Sigmoid colon (tissue), 7 donors: Measurements from ENCODE around the gene PODXL2. TPM values are rescaled to one million over a fixed set of nuclear protein-coding genes. Genes with fewer than 3 reads are reported as not detected.

Source experiments
- DNase-seq: peaks from one replicate; pipeline ENCODE4 v3.0.0-alpha.2; 2019
- H3K27ac ChIP-seq, 4 donors: fragments of 200-600 bp; sonication (generic); one replicate each; pipeline ENCODE4 v1.5.1; 2016 to 2019; ENCODE audit warnings: mild to moderate bottlenecking in 1 of 4
- H3K27me3 ChIP-seq, 3 donors: fragments of 200-600 bp; sonication (generic); one replicate each; pipeline ENCODE4 v1.5.1; 2019; ENCODE audit warnings: mild to moderate bottlenecking in 1 of 3
- H3K36me3 ChIP-seq, 4 donors: fragments of 200-600 bp; sonication (generic); one replicate each; pipeline ENCODE4 v1.5.1; 2016 to 2019
- H3K4me1 ChIP-seq, 4 donors: fragments of 200-600 bp; sonication (generic); one replicate each; pipeline ENCODE4 v1.5.1; 2017 to 2019
- H3K4me3 ChIP-seq, 4 donors: fragments of 200-600 bp; sonication (generic); one replicate each; pipeline ENCODE4 v1.5.1; 2017 to 2019; ENCODE audit warnings: mild to moderate bottlenecking in 2 of 4, moderate library complexity in 1 of 4
- H3K9me3 ChIP-seq, 4 donors: fragments of 200-600 bp in 3 of 4; sonication (generic) in 3 of 4; one replicate each; pipeline versions ENCODE4 v1.5.1 to v1.6.1; 2013 to 2019
- CTCF ChIP-seq, 4 experiments: fragments of 450-650 bp in 3 of 4; fragments of 200-600 bp in 1 of 4; IDR thresholded peaks; one replicate each; pipeline ENCODE4 v1.5.1; 2016 to 2019; ENCODE audit warnings: antibody characterized with exemption in 4 of 4, mild to moderate bottlenecking in 3 of 4, moderate library complexity in 2 of 4
- EP300 ChIP-seq, 4 donors: sonication (generic); formaldehyde crosslinking; IDR thresholded peaks; one replicate each; pipeline ENCODE4 v1.6.1; 2017; ENCODE audit warnings: antibody characterized with exemption in 4 of 4
- POLR2A ChIP-seq, 2 donors: fragments of 450-650 bp; IDR thresholded peaks; one replicate each; pipeline ENCODE4 v1.6.1; 2016; ENCODE audit warnings: antibody characterized with exemption in 2 of 2, mild to moderate bottlenecking in 2 of 2, moderate library complexity in 2 of 2
- POLR2AphosphoS5 ChIP-seq, 4 donors: sonication (generic); formaldehyde crosslinking; IDR thresholded peaks; one replicate each; pipeline ENCODE4 v1.6.1; 2017; ENCODE audit warnings: antibody characterized with exemption in 4 of 4
- WGBS, 2 donors: extraction: QIAGEN DNeasy Blood & Tissue Kit; methylation state at CpG; one replicate each; pipeline ENCODE4 v1.1.7; 2013; 5-methylcytosine and 5-hydroxymethylcytosine counted together
- intact Hi-C: fragments of 100-400 bp; cut with DNase I; formaldehyde crosslinking; loops from one replicate; pipeline ENCODE4 v1.15.1; 2023
- polyA plus RNA-seq, 3 donors: library from polyadenylated mRNA; stranded (reverse); fragments of 200-250 nt; gene quantifications; one replicate each; pipeline ENCODE4 v1.2.3, GENCODE V29; 2013
- total RNA-seq, 4 donors: library from RNA; depleted of rRNA; stranded (reverse); fragments of >200 nt; gene quantifications; one replicate each; pipeline ENCODE4 v1.1.0, GENCODE V29; 2016
- donor health status: healthy with polysubstance abuse.
- donor health status: Bipolar disorder and iron deficiency.
- donor health status: healthy.

The PODXL2 gene
- total and polyA plus RNA-seq, 7 donors: 2.0 to 16.7 (median 2.8) TPM

- Histone ChIP-seq H3K4me1 (no peaks in the 10 kb centered on the region), H3K27me3 (no peaks in the 10 kb centered on the region), H3K4me3 (no peak overlapping the region), H3K27ac (no peak overlapping the region), H3K36me3 (peaks cover 0 to 44% (median 0%) of the 10 kb centered on the region in 4 donors), H3K9me3 (no peaks in the 10 kb centered on the region)
- TF ChIP-seq POLR2A (IDR thresholded peaks at IDR 0.05) (no peak), POLR2AphosphoS5 (IDR thresholded peaks at IDR 0.05) (no peak), CTCF (IDR thresholded peaks at IDR 0.05) (no peak), EP300 (IDR thresholded peaks at IDR 0.05) (no peak)
- intact Hi-C loops: no loop called here
- DNase-seq: no peak
- WGBS, 2 donors: 87 to 88% methylated on average over 5 of the region's 5 CpGs
Observed at GRCh38 chr3:127610105-127610504, 18.9 kb upstream of the PODXL2 start.

DNA sequence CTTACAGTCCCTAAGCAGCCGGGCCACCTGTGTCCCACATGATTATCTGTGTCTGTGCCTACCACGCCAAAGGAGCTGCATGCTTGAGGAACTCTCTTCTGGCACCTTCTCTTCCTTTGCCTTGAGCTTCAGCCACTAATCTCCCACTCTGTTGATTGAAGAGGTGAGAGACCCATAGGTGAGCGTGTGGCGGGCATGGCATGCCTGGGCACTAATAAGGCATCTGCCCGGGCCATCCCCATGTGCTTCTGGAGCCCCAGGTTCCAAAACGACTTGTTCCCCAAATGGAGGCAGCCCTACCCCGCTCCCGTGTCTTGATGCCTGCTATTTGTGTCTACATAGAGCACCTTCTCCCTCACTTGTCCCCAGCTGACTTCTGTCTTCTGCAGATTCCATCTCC lies 17.7 kb upstream of the PODXL2 start:
- H3K4me1 ChIP-seq: no peaks in the 10 kb centered on the region
- no peaks in the 10 kb centered on the region for H3K27me3 ChIP-seq
- H3K27ac ChIP-seq: no peak overlapping the region
- intact Hi-C loops: no loop called here
- DNase-seq: no peak
- WGBS, 2 donors: 92 to 96% methylated on average over 8 of the region's 8 CpGs
- no peaks in the 10 kb centered on the region for H3K9me3 ChIP-seq
- peaks cover 0 to 36% (median 0%) of the 10 kb centered on the region in 4 donors for H3K36me3 ChIP-seq
- no peak overlapping the region for H3K4me3 ChIP-seq
- no peak for TF ChIP-seq POLR2AphosphoS5 (IDR thresholded peaks at IDR 0.05)
- no peak for TF ChIP-seq EP300 (IDR thresholded peaks at IDR 0.05)
- TF ChIP-seq CTCF (IDR thresholded peaks at IDR 0.05): no peak
- no peak for TF ChIP-seq POLR2A (IDR thresholded peaks at IDR 0.05)

GRCh38 chr3:127612966-127613365 lies 16.0 kb upstream of the PODXL2 start:
- peaks cover 0 to 27% (median 0%) of the 10 kb centered on the region in 4 donors for H3K36me3 ChIP-seq
- no peak for TF ChIP-seq EP300 (IDR thresholded peaks at IDR 0.05)
- TF ChIP-seq CTCF (IDR thresholded peaks at IDR 0.05): no peak
- no peaks in the 10 kb centered on the region for H3K27me3 ChIP-seq
- H3K9me3 ChIP-seq: no peaks in the 10 kb centered on the region
- no peak overlapping the region for H3K4me3 ChIP-seq
- no peak overlapping the region for H3K27ac ChIP-seq
- H3K4me1 ChIP-seq: no peaks in the 10 kb centered on the region
- intact Hi-C loops: no loop called here
- no peak for DNase-seq
- 84% methylated on average over 6 of the region's 6 CpGs for WGBS, 2 donors

DNA sequence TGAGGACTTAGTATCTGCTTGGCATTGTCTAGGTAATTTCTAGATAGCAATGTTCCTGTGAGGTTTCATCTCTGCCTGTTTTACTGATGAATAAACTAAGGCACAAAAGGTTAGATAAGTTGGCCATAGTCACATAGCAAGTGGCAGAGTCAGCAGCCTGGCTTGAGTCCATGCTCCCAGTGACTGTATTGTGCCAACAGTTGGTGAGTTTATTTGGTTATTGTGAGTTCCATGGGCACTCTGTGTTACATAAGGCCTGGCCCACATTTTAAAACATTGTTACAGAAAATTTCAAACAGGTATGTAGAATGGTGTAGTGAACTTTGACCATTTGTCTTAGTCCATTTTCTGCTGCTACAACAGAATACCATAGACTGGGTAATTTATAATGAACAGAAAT lies 15.6 kb upstream of the PODXL2 start:
- Histone ChIP-seq H3K4me1 (no peaks in the 10 kb centered on the region), H3K4me3 (no peak overlapping the region), H3K9me3 (no peaks in the 10 kb centered on the region), H3K27me3 (no peaks in the 10 kb centered on the region), H3K27ac (no peak overlapping the region), H3K36me3 (peaks cover 0 to 27% (median 0%) of the 10 kb centered on the region in 4 donors)
- no peak for DNase-seq
- no peak for TF ChIP-seq CTCF (IDR thresholded peaks at IDR 0.05)
- intact Hi-C loops: no loop called here

DNA sequence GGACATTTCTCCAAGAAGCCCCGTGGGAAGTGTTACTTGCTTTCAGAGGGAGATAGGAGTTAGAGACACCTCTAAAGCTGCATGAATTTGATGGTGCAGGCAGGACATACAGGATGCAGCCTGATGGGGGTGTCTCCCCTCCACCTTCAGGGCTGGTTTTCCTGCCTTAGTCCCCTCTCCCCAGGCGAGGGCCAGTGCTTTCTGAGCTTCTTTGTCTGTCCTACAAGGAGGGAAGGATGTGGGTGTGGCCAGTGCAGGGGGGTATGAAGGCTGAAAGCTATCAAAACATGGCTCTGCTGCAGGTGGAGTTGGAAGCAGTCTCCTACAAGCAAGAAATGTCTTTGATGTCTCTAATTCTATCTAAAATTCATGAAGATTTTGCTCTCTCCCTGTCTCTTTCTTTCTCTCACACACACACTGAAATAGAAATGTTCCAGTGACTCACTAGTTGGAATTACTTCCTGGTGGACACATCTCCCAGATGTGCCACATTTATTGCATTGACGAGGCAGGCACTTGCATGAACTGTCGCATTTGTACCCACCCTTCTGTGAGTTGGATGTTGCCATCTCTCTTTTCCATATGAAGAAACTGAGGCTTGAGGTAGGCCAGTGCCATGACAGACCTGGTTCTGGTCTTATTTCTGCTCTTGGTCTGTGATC lies 13.9 kb upstream of the PODXL2 start:
- no peak for DNase-seq
- intact Hi-C loops: no loop called here
- H3K36me3 ChIP-seq: peaks cover 0 to 25% (median 0%) of the 10 kb centered on the region in 4 donors

More for the DNA sequence above, 13.9 kb upstream of the PODXL2 start:
- Histone ChIP-seq H3K9me3 (no peaks in the 10 kb centered on the region), H3K27ac (no peak overlapping the region), H3K4me3 (no peak overlapping the region), H3K27me3 (no peaks in the 10 kb centered on the region), H3K4me1 (no peaks in the 10 kb centered on the region)
- 60 to 83% methylated on average over 4 of the region's 4 CpGs for WGBS, 2 donors
- TF ChIP-seq POLR2A (IDR thresholded peaks at IDR 0.05) (no peak), CTCF (IDR thresholded peaks at IDR 0.05) (no peak), EP300 (IDR thresholded peaks at IDR 0.05) (no peak), POLR2AphosphoS5 (IDR thresholded peaks at IDR 0.05) (no peak)
